Stomach (tissue), 4 donors: ENCODE measurements around the gene SPTLC2.

ENCODE experiments used
- CTCF ChIP-seq, 7 experiments: fragments of 450-650 bp in 4 of 7; fragments of 200-600 bp in 3 of 7; sonication (generic) in 3 of 7; IDR thresholded peaks; one replicate each; pipeline ENCODE4 v1.5.1; 2016 to 2019; ENCODE audit warnings: antibody characterized with exemption in 7 of 7, control low read depth in 2 of 7, mild to moderate bottlenecking in 1 of 7
- POLR2A ChIP-seq, 4 donors: fragments of 450-650 bp; IDR thresholded peaks; one replicate each; pipeline ENCODE4 v1.6.1; 2016; ENCODE audit warnings: antibody characterized with exemption in 4 of 4, control low read depth in 2 of 4, mild to moderate bottlenecking in 1 of 4, moderate library complexity in 1 of 4
- POLR2AphosphoS5 ChIP-seq, 3 donors: sonication (generic); formaldehyde crosslinking; IDR thresholded peaks; one replicate each; pipeline ENCODE4 v1.6.1; 2016; ENCODE audit warnings: antibody characterized with exemption in 3 of 3

- TF ChIP-seq POLR2A (IDR thresholded peaks at IDR 0.05) (no peak), CTCF (IDR thresholded peaks at IDR 0.05) (no peak), POLR2AphosphoS5 (IDR thresholded peaks at IDR 0.05) (no peak)
These were observed 53.8 kb downstream of the SPTLC2 start for GRCh38 chr14:77562681-77563080.
